ENCODE measurements around the gene CUL4B.
"Not testable (repeated sequence)": the region's sequence is repeated elsewhere in the genome, so short reads cannot be mapped to it uniquely, and the experiment has no call there.

The CUL4B gene

GRCh38 chrX:120512222-120512621 lies 48.5 kb downstream of the CUL4B start:
- Histone ChIP-seq H3K9me3 (no peaks in the 10 kb centered on the region), H3K4me3 (ENCODE audit: low read depth, low read length) (no peak overlapping the region), H3K27me3 (no peaks in the 10 kb centered on the region), H3K4me1 (no peaks in the 10 kb centered on the region), H3K36me3 (no peaks in the 10 kb centered on the region)
- TF ChIP-seq CTCF (IDR thresholded peaks at IDR 0.05; ENCODE audit: low read depth, low read length): no peak
- no peak for DNase-seq

GRCh38 chrX:120504569-120504968 lies 56.2 kb downstream of the CUL4B start:
- H3K9me3 ChIP-seq: no peaks in the 10 kb centered on the region
- no peak for TF ChIP-seq CTCF (IDR thresholded peaks at IDR 0.05; ENCODE audit: low read depth, low read length)
- DNase-seq: no peak
- no peak overlapping the region for H3K4me3 ChIP-seq (ENCODE audit: low read depth, low read length)
- H3K27me3 ChIP-seq: no peaks in the 10 kb centered on the region
- no peaks in the 10 kb centered on the region for H3K4me1 ChIP-seq
- H3K36me3 ChIP-seq: no peaks in the 10 kb centered on the region

GRCh38 chrX:120499301-120500072 lies 61.3 kb downstream of the CUL4B start:
- H3K4me1 ChIP-seq: no peaks in the 10 kb centered on the region
- TF ChIP-seq CTCF (IDR thresholded peaks at IDR 0.05; ENCODE audit: low read depth, low read length): no peak
- no peak for DNase-seq
- H3K9me3 ChIP-seq: no peaks in the 10 kb centered on the region
- H3K36me3 ChIP-seq: no peaks in the 10 kb centered on the region
- no peaks in the 10 kb centered on the region for H3K27me3 ChIP-seq
- no peak overlapping the region for H3K4me3 ChIP-seq (ENCODE audit: low read depth, low read length)

- H3K4me3 ChIP-seq (ENCODE audit: low read depth, low read length); H3K27me3 ChIP-seq; H3K9me3 ChIP-seq; H3K4me1 ChIP-seq; H3K36me3 ChIP-seq; DNase-seq: not testable (repeated sequence)
These were observed 70.6 kb downstream of the CUL4B start for GRCh38 chrX:120490119-120490518.

- Histone ChIP-seq H3K4me3 (ENCODE audit: low read depth, low read length) (no peak overlapping the region), H3K36me3 (no peaks in the 10 kb centered on the region), H3K9me3 (no peaks in the 10 kb centered on the region), H3K4me1 (no peaks in the 10 kb centered on the region), H3K27me3 (no peaks in the 10 kb centered on the region)
- DNase-seq: no peak
- TF ChIP-seq CTCF (IDR thresholded peaks at IDR 0.05; ENCODE audit: low read depth, low read length): no peak
These were observed 74.0 kb downstream of the CUL4B start for GRCh38 chrX:120486786-120487185.

GRCh38 chrX:120485638-120486520 lies 74.9 kb downstream of the CUL4B start:
- no peaks in the 10 kb centered on the region for H3K4me1 ChIP-seq

More at GRCh38 chrX:120485638-120486520, 74.9 kb downstream of the CUL4B start:
- TF ChIP-seq CTCF (IDR thresholded peaks at IDR 0.05; ENCODE audit: low read depth, low read length): peak; percentile 61
- peak; percentile 65 for DNase-seq
- Histone ChIP-seq H3K27me3 (no peaks in the 10 kb centered on the region), H3K4me3 (ENCODE audit: low read depth, low read length) (peak overlapping the region; percentile 51), H3K9me3 (no peaks in the 10 kb centered on the region), H3K36me3 (no peaks in the 10 kb centered on the region)
